ENCODE results near the gene IQSEC1.

DNA sequence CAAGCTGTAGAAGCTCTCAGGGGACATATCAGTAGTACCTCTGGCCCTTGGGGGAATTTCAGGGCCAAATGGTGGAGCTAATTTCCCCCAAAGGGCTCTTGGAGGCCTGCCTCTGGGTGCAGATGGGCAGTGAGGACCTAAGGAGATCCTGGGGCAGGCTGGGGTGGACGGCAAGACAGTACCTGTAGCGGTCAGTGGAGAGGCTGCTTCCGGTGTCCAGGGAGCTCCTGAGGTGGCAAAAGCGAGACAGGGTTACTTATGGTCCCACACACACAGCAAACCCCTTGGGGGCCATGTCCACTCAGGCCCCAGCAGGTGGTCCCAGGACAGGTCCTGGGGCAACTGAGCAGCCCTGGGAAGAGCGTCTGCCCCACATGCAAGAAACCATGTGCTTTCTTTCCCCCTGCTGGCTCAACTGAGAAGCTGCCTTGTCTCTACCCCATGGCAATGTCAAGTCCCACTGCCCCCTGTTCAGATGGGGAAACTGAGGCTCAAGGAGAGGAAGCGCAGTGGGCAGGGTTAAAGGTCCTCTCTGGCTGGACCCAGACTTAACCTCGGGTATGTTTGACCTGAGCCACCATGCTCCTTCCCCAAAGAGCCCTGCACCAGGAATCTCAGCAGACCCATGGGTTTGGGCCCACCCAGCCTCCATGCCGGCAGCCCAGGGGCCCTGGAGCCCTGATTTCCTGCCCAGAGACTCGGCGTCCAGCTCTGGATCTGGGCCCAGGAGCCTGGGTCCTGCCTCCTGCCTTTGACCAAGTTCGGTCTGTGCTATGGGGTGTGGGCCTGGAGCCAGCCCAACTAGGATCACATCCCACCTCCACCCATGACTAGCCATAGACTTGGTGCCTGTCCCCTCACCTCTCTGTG, 25.7 kb downstream of the IQSEC1 start:
- TF ChIP-seq SIN3A (IDR thresholded peaks at IDR 0.05; ENCODE audit: borderline replicate concordance, insufficient read depth, low read length) (no peak), TAF1 (IDR thresholded peaks at IDR 0.05; ENCODE audit: borderline replicate concordance, insufficient read depth, low read length) (no peak), POLR2AphosphoS5 (IDR thresholded peaks at IDR 0.05; ENCODE audit: low read depth, low read length) (no peak)
- TF ChIP-seq, protein P1, sequence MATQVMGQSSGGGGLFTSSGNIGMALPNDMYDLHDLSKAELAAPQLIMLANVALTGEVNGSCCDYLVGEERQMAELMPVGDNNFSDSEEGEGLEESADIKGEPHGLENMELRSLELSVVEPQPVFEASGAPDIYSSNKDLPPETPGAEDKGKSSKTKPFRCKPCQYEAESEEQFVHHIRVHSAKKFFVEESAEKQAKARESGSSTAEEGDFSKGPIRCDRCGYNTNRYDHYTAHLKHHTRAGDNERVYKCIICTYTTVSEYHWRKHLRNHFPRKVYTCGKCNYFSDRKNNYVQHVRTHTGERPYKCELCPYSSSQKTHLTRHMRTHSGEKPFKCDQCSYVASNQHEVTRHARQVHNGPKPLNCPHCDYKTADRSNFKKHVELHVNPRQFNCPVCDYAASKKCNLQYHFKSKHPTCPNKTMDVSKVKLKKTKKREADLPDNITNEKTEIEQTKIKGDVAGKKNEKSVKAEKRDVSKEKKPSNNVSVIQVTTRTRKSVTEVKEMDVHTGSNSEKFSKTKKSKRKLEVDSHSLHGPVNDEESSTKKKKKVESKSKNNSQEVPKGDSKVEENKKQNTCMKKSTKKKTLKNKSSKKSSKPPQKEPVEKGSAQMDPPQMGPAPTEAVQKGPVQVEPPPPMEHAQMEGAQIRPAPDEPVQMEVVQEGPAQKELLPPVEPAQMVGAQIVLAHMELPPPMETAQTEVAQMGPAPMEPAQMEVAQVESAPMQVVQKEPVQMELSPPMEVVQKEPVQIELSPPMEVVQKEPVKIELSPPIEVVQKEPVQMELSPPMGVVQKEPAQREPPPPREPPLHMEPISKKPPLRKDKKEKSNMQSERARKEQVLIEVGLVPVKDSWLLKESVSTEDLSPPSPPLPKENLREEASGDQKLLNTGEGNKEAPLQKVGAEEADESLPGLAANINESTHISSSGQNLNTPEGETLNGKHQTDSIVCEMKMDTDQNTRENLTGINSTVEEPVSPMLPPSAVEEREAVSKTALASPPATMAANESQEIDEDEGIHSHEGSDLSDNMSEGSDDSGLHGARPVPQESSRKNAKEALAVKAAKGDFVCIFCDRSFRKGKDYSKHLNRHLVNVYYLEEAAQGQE (IDR thresholded peaks at IDR 0.05; ENCODE audit: insufficient read depth in 1 of 2, low read depth in 2 of 2, low read length in 2 of 2): no peak
